Vagina (tissue), 2 donors: ENCODE results near the gene RASD1.

Source experiments
- POLR2A ChIP-seq, 2 donors: fragments of 450-650 bp; IDR thresholded peaks; one replicate each; pipeline ENCODE4 v1.6.1; 2017; ENCODE audit warnings: antibody characterized with exemption in 2 of 2, mild to moderate bottlenecking in 2 of 2, moderate library complexity in 2 of 2
- POLR2AphosphoS5 ChIP-seq, 2 donors: sonication (generic); formaldehyde crosslinking; IDR thresholded peaks; one replicate each; pipeline ENCODE4 v1.9.0; 2017; ENCODE audit warnings: antibody characterized with exemption in 2 of 2, mild to moderate bottlenecking in 2 of 2, low read depth in 1 of 2; ENCODE audit not compliant: insufficient read depth in 1 of 2
- TF ChIP-seq, protein P1 (sequence below), 3 experiments: fragments of 450-650 bp in 2 of 3; fragments of 200-600 bp in 1 of 3; sonication (generic) in 1 of 3; IDR thresholded peaks; one replicate each; pipeline ENCODE4 v1.5.1; 2017 to 2019; ENCODE audit warnings: antibody characterized with exemption in 3 of 3, mild to moderate bottlenecking in 2 of 3, moderate library complexity in 2 of 3

DNA sequence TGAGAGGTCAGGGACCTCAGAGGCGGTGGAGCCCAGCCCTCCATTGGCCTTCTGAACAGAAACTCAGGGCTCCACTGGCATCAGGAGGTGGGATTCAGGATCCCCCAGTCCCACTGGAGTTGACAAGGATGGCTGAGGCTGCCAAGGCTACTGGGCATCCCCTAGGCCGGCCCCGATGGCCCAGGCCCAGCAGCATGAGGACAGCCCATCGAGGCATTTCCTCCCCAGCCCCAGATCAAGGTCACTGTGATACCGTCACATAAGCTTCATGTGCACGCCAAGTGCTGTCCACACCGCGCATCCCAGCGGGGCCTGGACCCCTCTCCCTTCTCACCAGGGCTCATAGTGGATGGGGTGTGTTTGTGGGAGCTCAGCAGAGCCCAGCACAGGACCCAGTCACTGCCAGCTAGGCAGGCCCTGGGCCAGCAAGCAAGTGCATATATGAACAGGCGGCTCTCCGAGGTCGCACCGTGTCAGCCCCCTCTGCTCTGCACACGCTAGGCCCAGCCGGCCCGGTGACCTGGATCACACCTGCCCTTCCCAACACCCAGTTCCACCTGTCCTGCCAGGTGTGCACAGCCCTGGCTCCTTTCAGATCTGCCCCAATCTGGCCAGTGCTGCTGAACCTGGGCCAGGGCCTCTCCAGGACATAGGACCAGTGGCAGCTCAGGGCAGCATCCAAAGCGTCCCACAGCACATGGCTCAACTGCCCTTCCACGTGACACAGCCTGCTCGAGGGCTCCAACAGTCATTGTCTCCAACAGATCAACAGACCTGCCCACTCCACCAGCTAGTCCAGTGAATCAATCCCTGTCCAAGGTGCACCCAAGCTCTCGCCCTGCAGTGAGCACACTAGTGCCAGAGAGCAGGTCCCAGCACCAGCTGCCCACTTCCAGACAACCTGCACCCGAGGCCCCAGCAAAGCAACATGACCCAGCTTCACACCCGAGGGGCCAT is 32.8 kb upstream of the RASD1 start:
- TF ChIP-seq, protein P1, sequence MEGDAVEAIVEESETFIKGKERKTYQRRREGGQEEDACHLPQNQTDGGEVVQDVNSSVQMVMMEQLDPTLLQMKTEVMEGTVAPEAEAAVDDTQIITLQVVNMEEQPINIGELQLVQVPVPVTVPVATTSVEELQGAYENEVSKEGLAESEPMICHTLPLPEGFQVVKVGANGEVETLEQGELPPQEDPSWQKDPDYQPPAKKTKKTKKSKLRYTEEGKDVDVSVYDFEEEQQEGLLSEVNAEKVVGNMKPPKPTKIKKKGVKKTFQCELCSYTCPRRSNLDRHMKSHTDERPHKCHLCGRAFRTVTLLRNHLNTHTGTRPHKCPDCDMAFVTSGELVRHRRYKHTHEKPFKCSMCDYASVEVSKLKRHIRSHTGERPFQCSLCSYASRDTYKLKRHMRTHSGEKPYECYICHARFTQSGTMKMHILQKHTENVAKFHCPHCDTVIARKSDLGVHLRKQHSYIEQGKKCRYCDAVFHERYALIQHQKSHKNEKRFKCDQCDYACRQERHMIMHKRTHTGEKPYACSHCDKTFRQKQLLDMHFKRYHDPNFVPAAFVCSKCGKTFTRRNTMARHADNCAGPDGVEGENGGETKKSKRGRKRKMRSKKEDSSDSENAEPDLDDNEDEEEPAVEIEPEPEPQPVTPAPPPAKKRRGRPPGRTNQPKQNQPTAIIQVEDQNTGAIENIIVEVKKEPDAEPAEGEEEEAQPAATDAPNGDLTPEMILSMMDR (IDR thresholded peaks at IDR 0.05) = no peak
- no peak for TF ChIP-seq POLR2A (IDR thresholded peaks at IDR 0.05)
- TF ChIP-seq POLR2AphosphoS5 (IDR thresholded peaks at IDR 0.05; ENCODE audit: insufficient read depth in 1 of 2, low read depth in 1 of 2) = no peak
